HL-60 (cell line): ENCODE results near the gene CALM3.
"Not testable (repeated sequence)": the region's sequence is repeated elsewhere in the genome, so short reads cannot be mapped to it uniquely, and the experiment has no call there.

ENCODE experiments used
- DNase-seq, 2 experiments: peaks; one replicate each; pipeline ENCODE4 v3.0.0-alpha.2; 2010 to 2020; ENCODE audit warnings: low read depth in 1 of 2, low spot score in 1 of 2
- H3K27ac ChIP-seq: fragments of 250-450 bp; sonication (Bioruptor Pico); replicated peaks from 2 replicates; pipeline ENCODE4 v1.5.1; 2020; ENCODE audit warnings: mild to moderate bottlenecking, moderate library complexity
- H3K27me3 ChIP-seq: fragments of 250-450 bp; sonication (Bioruptor Pico); 2 replicates; pipeline ENCODE4 v1.5.1; 2021; ENCODE audit warnings: mild to moderate bottlenecking, moderate library complexity; ENCODE audit not compliant: insufficient read depth, poor library complexity, severe bottlenecking
- H3K4me3 ChIP-seq: replicated peaks from 2 replicates; pipeline ENCODE4 v1.5.1; 2011; ENCODE audit warnings: mild to moderate bottlenecking, control low read depth, low read length; ENCODE audit not compliant: insufficient read depth
- CTCF ChIP-seq: IDR thresholded peaks from one replicate; pipeline ENCODE4 v1.5.1; 2011; ENCODE audit warnings: low read length, control low read depth, inconsistent platforms; ENCODE audit not compliant: insufficient read depth
- GABPA ChIP-seq: IDR thresholded peaks from 2 replicates; pipeline ENCODE4 v1.6.1; 2012; ENCODE audit warnings: low read depth
- POLR2AphosphoS5 ChIP-seq: IDR thresholded peaks from 2 replicates; pipeline ENCODE4 v1.6.1; 2012; ENCODE audit warnings: low read depth
- REST ChIP-seq: IDR thresholded peaks from 2 replicates; pipeline ENCODE4 v1.6.1; 2012; ENCODE audit warnings: low read depth; ENCODE audit not compliant: insufficient replicate concordance
- SPI1 ChIP-seq: IDR thresholded peaks from 2 replicates; pipeline ENCODE4 v1.6.1; 2012; ENCODE audit warnings: low read depth, mild to moderate bottlenecking, borderline replicate concordance

CALM3 gene

GRCh38 chr19:46555628-46556280 lies 45.4 kb upstream of the CALM3 start:
- TF ChIP-seq GABPA (no peak), POLR2AphosphoS5 (no peak), REST (no peak)
- Histone ChIP-seq H3K27ac (no peak overlapping the region), H3K27me3 (no peaks in the 10 kb centered on the region), H3K4me3 (no peak overlapping the region)
- no peak for DNase-seq

GRCh38 chr19:46556471-46556870 lies 44.7 kb upstream of the CALM3 start:
- DNase-seq, H3K27ac ChIP-seq, H3K4me3 ChIP-seq, H3K27me3 ChIP-seq: not testable (repeated sequence)

GRCh38 chr19:46559203-46559602 lies 41.9 kb upstream of the CALM3 start:
- H3K27me3 ChIP-seq, result no peaks in the 10 kb centered on the region
- no peak overlapping the region for H3K27ac ChIP-seq
- TF ChIP-seq POLR2AphosphoS5, result no peak
- TF ChIP-seq CTCF, result no peak
- TF ChIP-seq GABPA, result no peak
- no peak for TF ChIP-seq REST
- TF ChIP-seq SPI1, result no peak
- DNase-seq, result no peak
- no peak overlapping the region for H3K4me3 ChIP-seq

- DNase-seq, H3K27ac ChIP-seq, H3K4me3 ChIP-seq, H3K27me3 ChIP-seq: not testable (repeated sequence)
Observed at GRCh38 chr19:46559675-46560074, 41.5 kb upstream of the CALM3 start.

GRCh38 chr19:46564701-46565100 lies 36.4 kb upstream of the CALM3 start:
- no peaks in the 10 kb centered on the region for H3K27me3 ChIP-seq
- no peak for DNase-seq
- H3K4me3 ChIP-seq, result no peak overlapping the region
- no peak overlapping the region for H3K27ac ChIP-seq
- no peak for TF ChIP-seq POLR2AphosphoS5
- TF ChIP-seq GABPA, result no peak
- TF ChIP-seq CTCF, result no peak
- TF ChIP-seq REST, result no peak
- no peak for TF ChIP-seq SPI1
